SHP77 (cell line): ENCODE results near the gene TNNI3K.
"Not testable (repeated sequence)": the region's sequence is repeated elsewhere in the genome, so short reads cannot be mapped to it uniquely, and the experiment has no call there.

Experiments used
- DNase-seq, 2 experiments: peaks; one replicate each; lab custom pipeline; 2025; lab: John Stamatoyannopoulos, UW

The TNNI3K gene, protein sequence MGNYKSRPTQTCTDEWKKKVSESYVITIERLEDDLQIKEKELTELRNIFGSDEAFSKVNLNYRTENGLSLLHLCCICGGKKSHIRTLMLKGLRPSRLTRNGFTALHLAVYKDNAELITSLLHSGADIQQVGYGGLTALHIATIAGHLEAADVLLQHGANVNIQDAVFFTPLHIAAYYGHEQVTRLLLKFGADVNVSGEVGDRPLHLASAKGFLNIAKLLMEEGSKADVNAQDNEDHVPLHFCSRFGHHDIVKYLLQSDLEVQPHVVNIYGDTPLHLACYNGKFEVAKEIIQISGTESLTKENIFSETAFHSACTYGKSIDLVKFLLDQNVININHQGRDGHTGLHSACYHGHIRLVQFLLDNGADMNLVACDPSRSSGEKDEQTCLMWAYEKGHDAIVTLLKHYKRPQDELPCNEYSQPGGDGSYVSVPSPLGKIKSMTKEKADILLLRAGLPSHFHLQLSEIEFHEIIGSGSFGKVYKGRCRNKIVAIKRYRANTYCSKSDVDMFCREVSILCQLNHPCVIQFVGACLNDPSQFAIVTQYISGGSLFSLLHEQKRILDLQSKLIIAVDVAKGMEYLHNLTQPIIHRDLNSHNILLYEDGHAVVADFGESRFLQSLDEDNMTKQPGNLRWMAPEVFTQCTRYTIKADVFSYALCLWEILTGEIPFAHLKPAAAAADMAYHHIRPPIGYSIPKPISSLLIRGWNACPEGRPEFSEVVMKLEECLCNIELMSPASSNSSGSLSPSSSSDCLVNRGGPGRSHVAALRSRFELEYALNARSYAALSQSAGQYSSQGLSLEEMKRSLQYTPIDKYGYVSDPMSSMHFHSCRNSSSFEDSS

DNA sequence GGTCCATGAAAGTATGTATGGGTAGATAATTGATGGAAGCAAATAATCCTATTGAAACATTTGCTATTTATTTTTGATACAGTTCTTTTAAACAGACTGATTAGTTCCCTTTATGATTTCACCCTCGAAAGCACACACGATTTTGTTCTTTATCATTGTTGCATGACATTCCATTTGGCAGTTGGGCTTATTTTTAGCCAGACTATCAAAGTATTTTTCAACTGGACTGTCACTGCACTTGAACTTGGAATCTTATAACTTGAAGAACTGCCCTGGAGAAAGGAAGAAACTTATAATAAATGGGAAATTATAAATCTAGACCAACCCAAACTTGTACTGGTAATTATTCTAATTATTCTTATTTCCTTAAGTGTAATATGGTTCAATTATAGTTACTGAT, at the start of gene TNNI3K:
Gene TNNI3K (plus strand): TSS at position 235 of the 400 bp plus-strand sequence. CDS start 65 bp downstream, at position 300.
- no peak for DNase-seq

DNA sequence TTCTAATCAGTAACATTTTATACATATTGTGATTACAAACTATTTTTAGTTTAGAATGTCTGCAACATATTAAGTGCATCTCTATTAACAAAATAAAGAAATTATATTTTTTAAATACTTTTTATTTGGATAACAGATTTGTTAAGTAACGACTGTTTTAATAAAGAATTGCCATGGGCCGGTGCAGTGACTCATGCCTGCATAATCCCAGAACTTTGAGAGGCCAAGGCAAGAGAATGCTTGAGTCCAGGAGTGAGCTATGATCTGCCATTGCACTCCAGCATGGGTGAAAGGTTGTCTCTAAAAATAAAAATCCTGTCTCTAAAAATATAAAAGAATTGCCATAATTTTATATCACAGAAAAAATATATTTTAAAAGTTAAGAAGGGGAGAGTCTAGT, 41.3 kb upstream of the TNNI3K start:
- DNase-seq: no peak

DNA sequence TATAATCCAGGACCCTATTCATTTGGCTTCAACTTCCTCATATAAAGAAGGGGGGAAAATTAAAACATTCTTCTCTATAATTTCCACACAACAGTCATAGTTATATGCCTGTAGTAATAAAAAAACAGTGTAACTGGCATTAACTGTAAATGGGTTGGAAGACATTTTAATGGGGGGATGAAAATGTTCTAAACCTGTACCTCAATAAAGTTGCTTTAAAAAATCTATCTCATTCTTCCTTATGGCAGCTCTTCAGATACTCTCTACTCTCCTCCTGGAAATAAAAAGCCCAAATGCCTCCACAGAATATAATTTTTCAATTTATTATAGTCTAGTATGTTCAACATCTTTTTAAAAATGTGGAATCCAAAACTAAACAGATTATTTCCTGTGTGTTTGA, 39.8 kb upstream of the TNNI3K start:
- no peak for DNase-seq

GRCh38 chr1:74197255-74197654, 37.9 kb upstream of the TNNI3K start:
- no peak for DNase-seq

GRCh38 chr1:74197657-74198552, 37.3 kb upstream of the TNNI3K start, which contains the start of the genes FPGT and LRRIQ3:
Gene FPGT, plus strand, starts transcription at chr1:74198242. Its CDS starts 37 bp downstream, at chr1:74198279.
Gene LRRIQ3, minus strand, starts transcription at chr1:74198176. Its CDS starts 14,492 bp downstream, at chr1:74183684.
- peak; percentile 94 to 96 for DNase-seq

- no peak for DNase-seq
Measured at GRCh38 chr1:74199504-74199903, 35.7 kb upstream of the TNNI3K start.

DNA sequence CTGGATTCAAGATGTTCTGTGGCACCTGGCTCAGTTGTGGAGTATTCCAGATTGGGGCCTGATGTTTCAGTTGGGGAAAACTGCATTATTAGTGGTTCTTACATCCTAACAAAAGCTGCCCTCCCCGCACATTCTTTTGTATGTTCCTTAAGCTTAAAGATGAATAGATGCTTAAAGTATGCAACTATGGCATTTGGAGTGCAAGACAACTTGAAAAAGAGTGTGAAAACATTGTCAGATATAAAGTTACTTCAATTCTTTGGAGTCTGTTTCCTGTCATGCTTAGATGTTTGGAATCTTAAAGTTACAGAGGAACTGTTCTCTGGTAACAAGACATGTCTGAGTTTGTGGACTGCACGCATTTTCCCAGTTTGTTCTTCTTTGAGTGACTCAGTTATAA, 29.9 kb upstream of the TNNI3K start:
- no peak for DNase-seq

GRCh38 chr1:74215229-74215628, 20.0 kb upstream of the TNNI3K start:
- DNase-seq: no peak

DNA sequence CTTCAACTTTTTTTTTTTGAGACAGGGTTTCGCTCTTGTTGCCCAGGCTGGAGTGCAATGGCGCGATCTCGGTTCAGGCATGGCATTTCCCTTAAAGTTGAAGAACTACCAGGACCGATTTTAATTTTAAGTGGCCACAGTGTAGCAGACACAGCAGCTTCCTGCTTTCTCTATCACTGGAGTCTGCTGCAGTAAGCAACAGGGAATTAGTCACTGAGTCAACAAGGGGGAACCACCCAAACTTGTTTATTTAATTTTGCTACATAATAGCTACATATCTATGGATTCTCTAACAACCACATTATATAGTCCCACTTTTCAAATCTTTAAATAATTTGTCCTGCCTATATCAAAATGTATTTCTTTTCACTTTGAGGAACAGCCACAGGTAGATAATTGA, 12.5 kb upstream of the TNNI3K start:
- no peak for DNase-seq

DNA sequence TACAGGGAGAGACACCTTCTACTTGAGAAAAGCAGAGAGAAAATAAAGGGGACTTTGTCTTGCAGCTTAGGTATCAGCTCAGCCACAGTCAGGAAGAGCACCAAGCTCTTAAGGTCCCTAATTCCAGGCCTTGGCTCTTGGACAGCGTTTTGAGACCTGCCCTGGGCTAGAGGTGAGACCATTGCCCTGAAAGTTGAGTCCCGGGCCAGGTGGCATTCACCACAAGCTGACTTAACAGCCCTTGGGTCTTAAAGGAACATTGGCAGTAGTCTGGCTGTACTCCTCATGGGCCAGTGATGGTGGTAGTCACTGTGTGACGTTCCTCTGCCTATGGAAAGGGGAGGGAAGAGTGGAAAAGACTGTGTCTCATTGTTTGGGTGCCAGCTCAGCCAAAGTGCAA, 11.7 kb upstream of the TNNI3K start:
- no peak for DNase-seq

GRCh38 chr1:74236440-74236839, 1.3 kb downstream of the TNNI3K start:
- DNase-seq: no peak

DNA sequence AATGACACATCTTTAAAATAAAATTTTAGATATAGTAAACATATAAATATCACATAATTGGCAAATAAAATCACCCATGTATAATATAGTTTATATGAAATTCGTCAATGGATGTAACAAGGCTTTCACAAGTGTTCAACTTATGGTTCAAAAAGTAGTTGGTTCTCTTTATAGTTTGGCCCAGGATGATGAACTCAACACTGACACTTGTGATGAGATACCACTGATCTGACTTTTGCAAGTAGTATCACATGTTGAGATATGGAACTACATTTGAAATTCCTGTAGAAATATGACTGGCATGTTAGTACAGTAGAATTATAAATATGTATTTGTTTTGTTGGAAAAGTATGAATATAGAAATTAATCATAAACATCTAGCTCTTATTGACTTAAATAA, 1.8 kb downstream of the TNNI3K start:
- no peak for DNase-seq

- no peak for DNase-seq
Measured at GRCh38 chr1:74237787-74238186, 2.6 kb downstream of the TNNI3K start.

DNA sequence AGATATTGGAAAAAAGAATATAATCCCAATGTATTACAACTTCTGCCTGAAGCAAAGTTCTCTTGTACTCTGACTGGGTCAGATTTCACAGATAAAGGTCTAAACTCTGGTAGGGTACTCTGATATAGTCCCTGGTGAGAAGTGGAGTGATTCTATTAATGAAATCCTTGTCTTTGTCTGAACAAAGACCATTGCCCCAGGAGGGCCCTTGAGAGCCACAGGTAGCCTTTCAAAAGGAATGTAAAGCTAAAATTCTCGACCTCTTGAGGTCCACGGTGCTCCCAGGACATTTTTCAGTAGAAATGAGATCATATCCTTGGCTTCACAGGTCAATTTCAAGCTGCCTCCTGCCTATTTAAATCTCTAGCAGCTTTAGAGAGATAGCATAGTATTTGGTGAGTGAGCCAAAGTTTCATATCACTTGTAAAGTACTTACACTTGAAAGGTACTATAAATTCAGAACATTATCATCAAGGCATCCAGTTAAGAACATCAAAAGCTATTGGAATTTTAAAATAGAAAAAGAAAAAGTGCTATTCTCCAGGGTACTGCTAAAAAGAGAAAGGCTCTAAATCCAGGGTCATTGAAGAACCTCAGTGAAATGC, 10.1 kb downstream of the TNNI3K start:
- DNase-seq: no peak

DNA sequence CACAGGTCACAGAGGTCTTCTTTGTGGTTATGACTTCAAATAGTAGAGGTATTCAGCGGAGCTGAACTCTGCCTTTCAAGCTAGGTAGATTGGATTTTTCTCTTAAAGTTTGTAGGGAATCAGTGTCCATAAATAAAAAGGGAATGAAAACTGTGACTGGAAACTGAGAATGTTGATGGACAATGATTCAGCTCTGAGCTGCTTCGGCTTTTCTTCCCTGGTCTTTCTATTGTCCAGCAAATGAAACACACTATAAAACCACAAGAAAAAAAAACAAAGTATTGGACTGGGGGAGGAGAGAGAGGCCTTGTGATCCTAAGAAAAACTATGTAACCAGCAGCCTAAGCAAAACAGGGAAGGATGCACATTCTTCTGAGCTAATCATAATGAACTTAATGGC, 11.1 kb downstream of the TNNI3K start:
- no peak for DNase-seq

DNA sequence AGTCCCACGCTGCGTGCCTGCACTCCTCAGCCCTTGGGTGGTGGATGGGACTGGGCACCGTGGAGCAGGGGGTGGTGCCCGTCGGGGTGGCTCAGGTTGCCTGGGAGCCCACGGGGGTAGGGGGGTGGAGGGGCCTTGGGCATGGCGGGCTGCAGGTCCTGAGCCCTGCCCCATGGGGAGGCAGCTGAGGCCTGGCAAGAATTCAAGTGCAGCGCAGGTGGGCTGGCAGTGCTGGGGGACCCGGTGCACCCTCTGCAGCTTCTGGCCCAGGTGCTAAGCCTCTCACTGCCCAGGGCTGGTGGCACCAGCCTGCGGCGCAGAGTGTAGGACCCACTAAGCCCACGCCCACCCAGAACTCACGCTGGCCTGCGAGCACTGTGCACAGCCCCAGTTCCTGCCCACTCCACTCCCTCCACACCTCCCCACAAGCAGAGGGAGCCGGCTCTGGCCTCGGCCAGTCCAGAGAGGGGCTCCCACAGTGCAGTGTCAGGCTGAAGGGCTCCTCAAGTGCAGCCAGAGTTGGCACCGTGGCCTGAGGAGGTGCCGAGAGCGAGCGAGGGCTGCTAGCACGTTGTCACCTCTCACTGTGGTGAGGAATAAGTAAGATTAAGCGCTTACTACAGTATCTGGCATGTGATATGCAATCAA, 12.8 kb downstream of the TNNI3K start:
- no peak for DNase-seq

- DNase-seq: not testable (repeated sequence)
Measured at GRCh38 chr1:74253243-74253824, 18.1 kb downstream of the TNNI3K start.

- DNase-seq: no peak
Measured at GRCh38 chr1:74266001-74266400, 30.8 kb downstream of the TNNI3K start.

GRCh38 chr1:74271503-74271902, 36.3 kb downstream of the TNNI3K start:
- DNase-seq: no peak

GRCh38 chr1:74280642-74281396, 45.6 kb downstream of the TNNI3K start:
- no peak for DNase-seq
